GM21423 (cell line): ENCODE results near the gene OPTN.
A peak's percentile ranks its signal among the peaks of the same experiment; 100 is the strongest.
"Not testable (repeated sequence)": the region's sequence is repeated elsewhere in the genome, so short reads cannot be mapped to it uniquely, and the experiment has no call there.

ENCODE experiments used
- ATAC-seq: cut with Tn5 transposase; IDR thresholded peaks from one replicate; pipeline ENCODE4 v1.9.1; 2021; ENCODE audit warnings: mild to moderate bottlenecking, moderate library complexity; ENCODE audit not compliant: unreplicated experiment

OPTN gene

GRCh38 chr10:13118784-13119410 is 18.9 kb downstream of the OPTN start:
- ATAC-seq: no peak

GRCh38 chr10:13120786-13121499 is 21.0 kb downstream of the OPTN start:
- no peak for ATAC-seq

GRCh38 chr10:13121500-13121854 is 21.5 kb downstream of the OPTN start:
- ATAC-seq: no peak

GRCh38 chr10:13136651-13137050 is 36.7 kb downstream of the OPTN start:
- ATAC-seq: no peak

- ATAC-seq: no peak
Observed at GRCh38 chr10:13139150-13139549, 39.2 kb downstream of the OPTN start.

- ATAC-seq: no peak
Observed at GRCh38 chr10:13139676-13140075, 39.7 kb downstream of the OPTN start.

GRCh38 chr10:13140627-13141190 is 40.7 kb downstream of the OPTN start:
- no peak for ATAC-seq

- no peak for ATAC-seq
Observed at GRCh38 chr10:13143766-13144165, 43.8 kb downstream of the OPTN start.

GRCh38 chr10:13144814-13145213 is 44.9 kb downstream of the OPTN start:
- ATAC-seq: no peak

GRCh38 chr10:13146379-13146778 is 46.4 kb downstream of the OPTN start:
- ATAC-seq: no peak

GRCh38 chr10:13147161-13147560 is 47.2 kb downstream of the OPTN start:
- ATAC-seq: no peak

GRCh38 chr10:13152296-13152695 is 52.3 kb downstream of the OPTN start:
- no peak for ATAC-seq

GRCh38 chr10:13155860-13156259 is 55.9 kb downstream of the OPTN start:
- ATAC-seq: not testable (repeated sequence)

- ATAC-seq: no peak
Observed at GRCh38 chr10:13158401-13158800, 58.4 kb downstream of the OPTN start.

GRCh38 chr10:13160934-13161856 is 61.2 kb downstream of the OPTN start, which contains the start of gene MCM10:
MCM10 (plus strand) TSS chr10:13161558; CDS start chr10:13164203, 2,645 bp downstream.
- ATAC-seq: peak; percentile 100

- no peak for ATAC-seq
Observed at GRCh38 chr10:13161857-13162271, 61.9 kb downstream of the OPTN start.

- no peak for ATAC-seq
Observed at GRCh38 chr10:13163859-13164258, 63.9 kb downstream of the OPTN start.

- no peak for ATAC-seq
Observed at GRCh38 chr10:13165177-13165576, 65.2 kb downstream of the OPTN start.

- ATAC-seq: no peak
Observed at GRCh38 chr10:13167568-13167967, 67.6 kb downstream of the OPTN start.

GRCh38 chr10:13168781-13169180 is 68.8 kb downstream of the OPTN start:
- no peak for ATAC-seq

- no peak for ATAC-seq
Observed at GRCh38 chr10:13173616-13174015, 73.7 kb downstream of the OPTN start.
